Activated CD4-positive, alpha-beta T cell treated with anti-CD3 and anti-CD28 coated beads for 4 hours (primary cell): ENCODE data around the gene ICA1L.
A peak's percentile ranks its signal among the peaks of the same experiment; 100 is the strongest.
"Not testable (repeated sequence)": the region's sequence is repeated elsewhere in the genome, so short reads cannot be mapped to it uniquely, and the experiment has no call there.

ENCODE experiments used
- DNase-seq, 2 donors: peaks; one replicate each; pipeline ENCODE4 v3.0.0-alpha.2; 2020

ICA1L gene

DNA sequence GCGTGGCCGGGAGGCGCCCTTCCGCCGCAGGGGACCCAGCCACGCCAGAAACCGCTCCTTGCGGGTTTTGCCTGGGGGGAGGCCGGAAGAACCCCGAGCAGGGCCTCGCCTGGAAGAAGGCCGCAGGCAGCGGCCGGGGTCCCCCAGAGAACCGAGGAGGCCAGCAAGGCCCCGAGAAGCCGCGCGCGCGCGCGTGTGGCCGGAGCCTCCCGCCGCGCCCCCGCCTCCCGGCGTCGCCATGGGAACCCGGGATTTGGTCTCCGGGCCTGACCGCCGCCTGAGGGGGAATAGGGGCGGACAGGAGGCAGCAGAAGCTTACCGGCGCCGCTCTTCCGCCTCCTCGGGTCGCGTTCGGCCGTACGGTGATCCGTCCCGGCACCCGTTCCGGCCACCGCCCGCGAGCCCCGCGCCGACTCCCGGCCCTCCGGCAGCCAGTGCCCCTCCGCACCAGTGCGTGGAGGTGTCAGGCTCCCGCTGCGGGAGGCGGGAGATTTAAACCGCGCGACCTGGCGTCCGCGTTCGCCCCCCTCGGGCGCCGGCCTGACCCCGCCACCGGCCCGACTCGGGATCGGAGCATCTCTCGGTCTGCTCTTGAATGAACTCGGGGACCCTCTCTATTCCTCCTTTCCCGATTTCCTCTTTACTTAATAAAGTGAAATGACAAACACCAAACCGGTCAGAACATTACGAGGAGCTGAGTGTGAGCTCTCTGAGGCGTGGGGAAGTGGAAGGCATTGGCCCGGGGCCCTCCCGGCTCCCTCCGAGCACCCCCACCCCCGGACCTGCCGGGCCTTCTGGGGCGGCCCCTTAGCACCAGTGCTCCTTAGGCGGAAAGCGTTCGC lies at the start of gene ICA1L:
Gene ICA1L (minus strand): TSS at position 467 of the 842 bp plus-strand sequence. CDS start 42,757 bp downstream, outside the sequence.
- DNase-seq: peak; percentile 28 to 39

DNA sequence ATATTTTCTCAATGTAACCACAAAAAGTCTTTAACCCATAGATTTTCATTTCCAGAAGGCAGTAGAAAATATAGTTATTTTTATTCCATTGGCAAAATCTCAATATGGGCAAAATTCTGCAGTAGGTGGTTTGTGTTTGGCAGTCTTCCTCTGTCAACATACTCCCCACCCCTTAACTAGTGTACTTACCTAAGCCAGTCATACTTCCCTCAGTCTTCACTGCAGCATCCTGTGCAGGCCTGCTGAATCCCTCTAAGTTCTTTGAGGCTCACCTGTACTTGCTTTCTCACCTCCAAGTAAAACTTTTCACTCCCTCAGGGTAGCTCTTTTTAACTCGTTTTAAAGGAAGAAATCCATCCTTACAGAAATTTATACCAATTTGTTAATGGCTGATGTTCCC lies 47.3 kb upstream of the ICA1L start:
- no peak for DNase-seq

DNA sequence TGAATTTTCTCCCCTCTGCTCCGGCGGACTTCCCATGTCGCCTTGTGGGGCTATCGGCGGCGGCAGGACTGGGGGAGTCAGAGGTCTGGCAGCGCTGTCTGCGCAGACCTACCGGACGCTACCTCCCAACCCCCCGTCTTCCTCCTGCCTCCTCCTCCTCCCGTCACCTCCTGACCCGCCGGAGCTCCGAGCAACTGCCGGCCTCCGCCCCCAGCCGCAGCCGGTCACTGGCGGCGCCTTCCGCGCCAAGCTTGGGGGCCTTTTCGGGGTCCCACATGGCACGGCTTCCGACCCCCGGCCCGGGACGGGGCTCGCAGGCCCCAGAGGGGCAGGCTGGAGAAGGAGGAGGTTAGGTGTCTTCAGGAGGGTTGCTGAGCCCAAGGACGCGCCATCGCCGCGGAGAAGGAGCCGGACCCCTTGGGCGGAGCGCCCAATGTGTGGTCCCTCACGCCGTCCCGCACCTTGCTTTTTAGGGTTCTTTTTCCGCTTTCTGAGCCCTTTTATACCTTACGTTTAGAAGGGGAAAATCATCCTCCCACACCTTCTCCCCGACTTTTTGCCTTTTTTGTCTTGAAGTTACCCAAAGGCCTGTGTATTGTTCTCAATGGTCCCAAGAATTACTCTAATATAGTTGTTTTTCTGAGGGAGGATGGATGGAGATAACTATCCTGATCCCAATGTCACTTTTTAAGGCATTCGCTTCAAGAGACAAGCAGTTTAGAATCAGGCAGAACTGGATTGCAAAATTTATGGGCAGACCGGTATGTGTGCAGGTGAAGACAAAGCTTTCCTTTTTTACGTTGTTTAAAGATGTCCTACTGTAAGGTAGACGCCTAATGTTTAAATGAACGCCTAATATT lies 41.0 kb upstream of the ICA1L start:
- DNase-seq: peak; percentile 3 to 11

DNA sequence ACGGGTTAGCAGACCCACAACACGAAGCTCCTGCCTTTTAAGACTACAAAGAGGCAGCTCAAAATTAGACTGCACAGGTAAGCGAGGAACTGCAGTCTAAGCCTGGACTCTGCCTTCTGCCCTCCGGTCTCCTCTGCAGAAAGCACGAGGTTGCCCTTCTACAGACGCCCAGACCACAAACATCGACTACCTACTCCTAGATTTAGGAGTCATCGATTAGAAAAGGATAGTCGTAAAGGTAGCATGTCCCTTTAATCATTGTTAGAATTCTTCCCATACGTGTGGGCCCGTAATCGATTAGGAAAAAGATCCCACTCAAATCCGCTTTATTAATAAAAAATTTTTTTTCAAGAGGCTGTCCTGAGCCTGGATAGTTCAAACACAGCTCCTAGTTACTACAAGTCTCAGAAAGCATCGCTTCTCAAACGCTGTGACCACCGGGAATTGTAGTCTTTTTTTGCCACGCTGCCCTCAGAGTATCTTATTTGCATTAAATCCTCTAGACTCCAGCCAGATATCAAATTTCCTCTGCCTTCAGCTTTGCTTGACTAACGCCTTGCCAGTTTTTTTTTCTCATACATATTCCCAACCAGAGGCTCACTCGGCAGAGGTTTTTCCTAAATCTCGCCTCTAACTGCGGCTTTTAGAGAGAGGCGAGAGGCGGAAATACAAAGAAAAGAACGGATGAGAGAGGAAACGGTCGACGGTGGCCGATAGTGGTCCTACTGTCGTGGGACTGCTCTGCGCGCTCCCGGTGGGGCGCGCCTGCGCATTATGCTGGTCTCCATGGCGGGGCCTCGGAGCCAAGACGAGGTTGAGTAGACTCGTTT lies 40.2 kb upstream of the ICA1L start, which contains the start of the genes CARF and WDR12:
Gene CARF (plus strand): TSS at position 764 of the 830 bp plus-strand sequence. CDS start 29,628 bp downstream, outside the sequence.
Gene WDR12 (minus strand): TSS at position 162 of the 830 bp plus-strand sequence. CDS start 197 bp downstream, outside the sequence.
- DNase-seq: peak; percentile 85 to 88

DNA sequence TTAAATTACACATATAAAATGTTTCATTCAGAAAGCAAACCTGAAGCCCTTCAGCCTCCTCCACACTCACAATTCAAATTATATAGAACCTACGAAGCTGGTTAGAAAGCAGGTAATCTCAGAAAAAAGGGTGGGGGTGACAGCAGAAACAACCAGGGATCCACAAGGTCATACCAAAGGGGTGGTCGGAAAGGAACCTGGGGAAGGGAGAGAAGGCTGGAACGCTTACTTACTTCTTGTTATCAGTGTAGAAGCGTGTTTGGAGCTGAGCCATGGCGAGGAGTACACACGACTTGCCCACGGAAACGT lies 39.6 kb upstream of the ICA1L start:
- DNase-seq: no peak

DNA sequence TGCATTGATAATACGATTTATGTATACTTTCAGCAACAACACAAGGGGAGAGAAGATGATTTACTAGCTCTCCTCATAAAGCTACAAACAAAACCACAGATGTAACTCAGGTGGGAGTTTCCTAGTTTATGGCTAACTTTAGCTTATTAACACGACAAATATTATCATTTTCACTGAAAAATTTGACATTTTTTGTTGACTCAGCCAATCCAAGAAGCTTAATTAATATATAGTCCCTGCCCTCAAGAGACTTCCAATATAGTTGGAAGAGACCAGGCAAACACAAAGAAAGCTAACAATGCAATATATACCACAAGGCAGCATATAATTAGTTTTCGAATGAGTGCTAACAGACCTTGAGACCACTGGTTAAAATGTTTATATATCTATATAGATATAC lies 39.1 kb upstream of the ICA1L start:
- no peak for DNase-seq

DNA sequence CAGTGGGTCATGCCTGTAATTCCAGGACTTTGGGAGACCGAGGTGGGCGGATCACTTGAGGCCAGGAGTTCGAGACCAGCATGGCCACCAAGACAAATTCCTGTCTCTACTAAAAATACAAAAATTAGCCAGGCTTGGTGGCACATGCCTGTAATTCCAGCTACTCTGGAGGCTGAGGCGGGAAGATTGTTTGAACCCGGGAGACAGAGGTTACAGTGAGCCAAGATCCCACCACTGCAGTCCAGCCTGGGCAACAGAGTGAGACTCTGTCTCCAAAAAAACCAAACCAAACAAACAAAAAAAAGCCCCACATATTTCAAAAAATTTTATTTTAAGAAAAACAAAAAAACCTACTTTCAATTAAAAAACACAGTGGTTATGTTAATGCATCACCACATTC lies 38.7 kb upstream of the ICA1L start:
- DNase-seq: not testable (repeated sequence)

DNA sequence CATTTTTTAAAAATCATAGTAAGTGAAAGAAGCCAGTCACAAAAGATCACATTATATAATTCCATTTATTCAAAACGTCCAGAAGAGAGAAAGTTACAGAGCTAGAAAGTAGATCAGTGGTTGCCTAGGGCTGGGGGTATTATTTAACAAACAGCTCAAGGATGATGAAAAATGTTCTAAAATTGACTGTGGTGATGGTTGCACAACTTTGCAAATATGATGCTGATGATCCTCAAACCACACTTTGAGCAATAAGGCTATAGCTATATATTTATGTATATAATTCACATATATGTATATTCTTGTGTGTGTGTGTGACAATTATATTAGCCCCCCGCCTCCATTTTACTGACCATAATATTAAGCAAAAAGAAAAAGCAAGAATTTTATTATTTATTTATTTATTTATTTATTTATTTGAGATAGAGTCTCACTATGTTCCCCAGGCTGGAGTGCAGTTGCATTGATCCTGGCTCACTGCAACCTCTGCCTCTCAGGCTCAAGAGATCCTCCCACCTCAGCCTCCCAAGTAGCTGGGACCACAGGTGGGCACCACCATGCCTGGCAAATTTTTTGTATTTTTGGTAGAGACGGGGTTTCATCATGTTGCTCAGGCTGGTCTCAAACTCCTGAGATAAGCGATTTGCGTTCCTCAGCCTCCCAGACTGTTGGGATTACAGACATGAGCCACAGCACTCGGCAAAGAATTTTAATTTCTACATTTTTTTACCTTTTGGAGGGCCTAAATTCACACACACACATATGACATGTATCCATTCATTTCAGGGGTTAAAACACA lies 38.0 kb upstream of the ICA1L start:
- DNase-seq: no peak

DNA sequence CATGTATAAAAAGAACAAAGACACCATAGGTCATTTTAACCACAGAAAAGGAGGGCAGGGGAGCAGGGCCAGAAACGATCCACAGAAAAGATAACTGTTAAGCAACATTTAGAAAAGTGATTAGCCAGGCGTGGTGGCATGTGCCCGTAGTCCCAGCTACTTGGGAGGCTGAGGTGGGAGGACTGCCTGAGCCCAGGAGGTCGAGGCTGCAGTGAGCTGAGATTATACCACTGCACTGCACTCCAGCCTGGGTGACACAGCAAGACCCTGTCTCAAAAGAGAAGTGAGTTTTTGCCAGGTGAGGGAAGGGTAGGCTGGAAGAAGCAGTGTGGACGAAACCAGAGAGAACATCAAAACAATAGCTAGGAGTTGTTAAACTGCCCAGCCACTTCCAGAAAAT lies 36.6 kb upstream of the ICA1L start:
- DNase-seq: no peak

DNA sequence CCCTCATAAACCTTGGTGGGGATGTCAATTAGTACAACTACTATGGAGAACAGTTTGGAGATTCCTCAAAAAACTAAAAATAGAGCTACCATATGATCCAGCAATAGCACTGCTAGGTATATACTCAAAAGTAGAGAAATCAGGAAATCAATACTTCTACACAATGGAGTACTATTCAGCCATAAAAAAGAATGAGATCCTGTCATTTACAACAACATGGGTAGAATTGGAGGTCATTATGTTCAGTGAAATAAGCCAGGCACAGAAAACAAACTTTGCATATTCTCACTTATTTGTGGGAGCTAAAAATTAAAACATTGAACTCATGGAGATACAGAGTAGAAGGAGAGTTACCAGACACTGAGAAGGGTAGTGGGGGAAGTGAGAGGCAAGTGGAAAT lies 33.9 kb upstream of the ICA1L start:
- DNase-seq: not testable (repeated sequence)

DNA sequence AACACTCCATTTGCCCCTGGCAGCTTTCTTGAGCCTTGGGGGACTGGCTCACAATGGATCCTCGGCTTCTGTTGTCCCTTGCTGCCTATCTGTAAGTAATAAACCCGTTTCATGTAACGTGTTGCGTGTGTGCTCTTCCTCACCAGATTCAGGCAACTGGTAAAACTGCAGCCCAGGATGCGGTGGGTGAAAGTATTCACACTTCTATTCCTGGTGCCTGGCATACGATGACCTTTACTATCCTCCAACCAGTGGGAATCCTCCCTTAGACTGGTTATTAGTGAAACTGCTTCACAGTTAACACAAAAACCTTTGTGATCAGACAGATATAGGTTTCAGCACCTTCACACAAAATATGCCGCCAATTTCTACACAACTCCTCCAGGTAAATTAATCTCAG lies 13.6 kb upstream of the ICA1L start:
- no peak for DNase-seq

DNA sequence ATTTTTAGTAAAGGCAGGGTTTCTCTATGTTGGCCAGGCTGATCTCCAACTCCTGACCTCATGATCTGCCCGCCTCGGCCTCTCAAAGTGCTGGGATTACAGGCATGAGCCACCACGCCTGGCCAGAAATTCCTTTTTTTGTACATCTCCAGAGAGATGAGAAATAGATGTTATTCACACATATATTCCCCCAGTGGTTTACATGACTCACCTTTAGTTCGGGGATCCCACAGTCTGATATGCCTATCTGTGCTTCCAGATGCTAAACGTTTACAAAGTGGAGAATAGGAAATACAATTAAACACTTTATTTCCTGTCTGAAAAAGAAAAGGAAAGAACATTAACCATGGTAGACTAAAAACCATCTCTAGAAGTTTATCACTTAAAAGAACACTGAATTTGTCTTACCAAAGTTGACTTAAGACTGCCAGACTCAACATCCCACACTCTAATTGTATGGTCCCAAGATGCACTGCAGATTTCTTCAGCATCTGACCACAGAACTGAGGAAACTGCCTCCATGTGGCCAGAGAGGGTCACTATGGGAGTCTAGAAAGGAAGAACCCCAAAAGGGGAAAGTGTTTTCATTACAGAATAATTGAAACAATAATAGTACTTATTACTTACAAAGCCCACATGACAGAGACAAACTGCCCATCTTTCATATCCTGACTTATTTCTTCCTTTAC lies 12.6 kb upstream of the ICA1L start:
- no peak for DNase-seq

DNA sequence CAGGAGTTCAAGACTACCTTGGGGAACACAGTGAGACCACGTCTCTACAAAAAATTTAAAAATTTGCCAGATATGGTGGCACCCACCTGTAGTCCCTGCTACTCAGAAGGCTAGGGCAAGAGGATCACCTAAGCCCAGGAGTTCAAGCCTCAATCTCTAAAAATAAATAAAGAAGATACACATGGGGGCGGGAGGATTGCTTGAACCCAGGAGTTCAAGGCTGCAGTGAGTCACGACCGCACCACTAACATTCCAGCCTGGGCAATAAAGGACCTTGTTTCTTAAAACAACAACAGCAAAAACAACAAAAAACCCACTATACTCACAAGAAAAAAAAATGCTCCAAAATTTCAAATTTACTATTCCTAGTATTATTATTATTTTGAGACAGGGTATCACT lies 10.0 kb upstream of the ICA1L start:
- no peak for DNase-seq

DNA sequence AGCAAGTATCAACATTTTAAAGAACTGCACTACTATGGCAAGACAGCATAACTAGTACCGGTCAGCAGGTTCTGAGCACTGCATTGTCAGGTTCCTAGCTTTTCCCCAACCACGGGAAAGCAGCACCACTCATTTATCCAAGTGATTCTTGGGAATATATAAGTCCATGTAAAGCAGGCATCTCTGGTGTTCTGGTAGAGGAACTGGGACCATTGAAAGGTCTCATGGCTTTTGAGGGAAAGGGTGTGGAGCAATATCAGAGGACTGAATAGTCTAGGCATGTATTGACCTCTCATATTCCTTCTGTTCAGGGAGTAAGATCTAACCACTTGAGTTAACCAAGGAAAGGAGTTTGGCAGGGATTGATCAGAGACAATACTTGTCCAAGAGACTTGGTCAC lies 6.1 kb upstream of the ICA1L start:
- DNase-seq: no peak

DNA sequence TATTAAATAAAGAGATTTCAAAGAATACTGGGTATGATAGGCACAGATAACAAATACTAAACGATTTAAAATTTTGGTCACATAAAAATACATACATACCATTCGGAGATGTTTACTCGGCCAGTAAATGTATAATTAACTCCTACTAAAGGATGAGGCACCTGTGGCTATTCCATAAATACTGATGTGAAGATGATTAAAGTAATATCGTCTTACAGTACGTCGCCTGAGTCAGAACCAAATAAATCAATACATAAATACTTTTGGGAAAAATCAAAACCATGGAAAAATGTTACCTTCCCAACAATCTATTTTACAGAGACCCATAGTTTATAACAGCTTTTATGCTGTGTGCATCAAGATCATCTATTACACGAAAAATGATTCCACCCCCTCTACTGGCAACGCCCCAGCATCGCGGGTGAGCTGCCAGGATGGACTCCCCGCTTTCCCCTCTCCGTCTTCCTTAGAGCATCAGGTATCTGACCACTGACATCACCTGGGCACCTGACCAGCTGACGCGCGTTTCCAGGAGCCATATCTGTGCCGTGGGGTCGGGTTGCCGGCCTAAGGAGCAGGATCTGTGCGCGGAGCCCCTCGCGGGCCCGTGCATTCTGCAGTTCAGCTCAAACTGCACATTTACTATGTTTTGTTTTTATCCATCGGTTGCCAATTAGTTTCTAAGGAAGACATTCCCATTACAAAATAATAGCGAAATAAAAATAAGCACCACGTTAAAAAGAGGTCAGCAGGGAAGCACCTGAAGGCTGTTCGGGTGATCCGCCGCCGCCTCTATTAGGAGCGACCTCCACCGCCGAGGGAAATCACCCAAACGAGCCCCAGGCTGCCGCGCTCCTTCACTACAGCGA lies 901 bp downstream of the ICA1L start:
- peak; percentile 51 to 60 for DNase-seq

DNA sequence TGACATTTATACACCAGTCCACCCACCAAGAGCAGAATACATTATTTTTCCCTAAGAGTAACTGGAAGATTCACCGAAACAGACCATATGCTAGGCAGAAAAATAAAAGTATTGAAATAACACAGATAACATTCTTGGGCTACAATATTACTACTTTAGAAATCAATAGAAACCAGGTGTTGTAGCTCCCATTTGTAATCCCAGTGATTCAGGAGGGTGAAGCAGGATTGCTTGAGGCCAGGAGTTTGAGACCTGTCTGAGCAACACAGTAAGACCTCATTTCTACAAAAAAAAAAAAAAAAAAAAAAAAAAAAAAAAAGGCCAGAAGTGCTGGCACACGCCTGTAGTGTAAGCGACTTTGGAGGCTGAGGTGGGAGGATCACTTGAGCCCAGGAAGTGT lies 9.6 kb downstream of the ICA1L start:
- DNase-seq: no peak

DNA sequence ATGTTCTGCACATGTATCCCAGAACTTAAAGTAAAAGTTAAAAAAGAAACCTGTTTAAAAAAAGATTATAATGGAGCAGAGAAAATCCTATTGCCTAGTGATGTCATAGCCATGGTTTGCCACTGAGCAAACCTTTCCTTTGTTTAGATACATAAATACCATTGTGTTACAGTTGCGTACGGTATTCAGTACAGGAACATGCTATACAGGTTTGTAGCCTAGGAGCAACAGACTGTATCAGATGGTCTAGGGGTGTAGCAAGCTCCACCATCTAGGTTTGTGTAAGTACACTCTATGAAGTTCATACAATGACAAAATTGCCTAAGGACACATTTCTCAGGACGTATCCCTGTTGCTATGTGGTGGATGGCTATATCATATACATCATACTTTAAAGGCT lies 13.0 kb downstream of the ICA1L start:
- no peak for DNase-seq

DNA sequence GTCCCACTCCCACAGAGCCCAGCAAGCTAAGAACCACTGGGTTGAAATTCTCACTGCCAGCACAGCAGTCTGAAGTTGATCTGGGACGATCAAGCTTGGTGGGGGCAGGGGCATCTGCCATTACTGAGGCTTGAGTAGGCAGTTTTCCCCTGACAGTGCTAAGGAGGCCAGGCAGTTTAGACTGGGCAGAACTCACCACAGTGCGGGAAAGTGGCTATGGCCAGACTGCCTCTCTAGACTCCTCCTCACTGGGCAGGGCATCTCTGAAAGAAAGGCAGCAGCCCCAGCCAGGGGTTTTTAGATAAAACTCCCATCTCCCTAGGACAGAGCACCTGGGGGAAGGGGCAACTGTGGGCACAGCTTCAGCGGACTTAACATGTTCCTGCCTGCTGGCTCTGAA lies 22.2 kb downstream of the ICA1L start:
- DNase-seq: not testable (repeated sequence)

DNA sequence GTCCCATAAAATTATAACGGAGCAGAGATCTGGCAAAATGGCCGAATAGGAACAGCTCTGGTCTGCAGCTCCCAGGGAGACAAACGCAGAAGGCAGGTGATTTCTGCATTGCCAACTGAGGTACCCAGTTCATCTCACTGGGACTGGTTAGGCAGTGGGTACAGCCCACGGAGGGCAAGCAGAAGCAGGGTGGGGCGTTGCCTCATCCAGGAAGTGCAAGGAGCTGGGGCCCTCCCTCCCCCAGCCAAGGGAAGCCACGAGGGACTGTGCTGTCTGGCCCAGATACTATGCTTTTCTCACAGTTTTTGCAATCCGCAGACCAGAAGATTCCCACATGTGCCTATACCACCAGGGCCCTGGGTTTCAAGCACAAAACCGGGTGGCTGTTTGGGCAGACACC lies 22.8 kb downstream of the ICA1L start:
- DNase-seq: no peak
